Transverse colon (tissue), 4 donors: ENCODE results near the gene YIPF4.
A peak's percentile ranks its signal among the peaks of the same experiment; 100 is the strongest.

Experiments used
- CTCF ChIP-seq, 5 experiments: fragments of 200-600 bp in 3 of 5; fragments of 450-650 bp in 2 of 5; sonication (generic) in 3 of 5; IDR thresholded peaks; 1 replicate in 2 of 5; 2 replicates in 3 of 5; pipeline ENCODE4 v1.5.1; 2016 to 2017; ENCODE audit warnings: antibody characterized with exemption in 5 of 5, inconsistent platforms in 3 of 5, mild to moderate bottlenecking in 2 of 5, moderate library complexity in 1 of 5
- EP300 ChIP-seq: sonication (generic); formaldehyde crosslinking; IDR thresholded peaks from one replicate; pipeline ENCODE4 v1.6.1; 2017; ENCODE audit warnings: antibody characterized with exemption, low read depth
- POLR2A ChIP-seq: fragments of 450-650 bp; IDR thresholded peaks from one replicate; pipeline ENCODE4 v1.6.1; 2016; ENCODE audit warnings: antibody characterized with exemption, mild to moderate bottlenecking, moderate library complexity
- POLR2AphosphoS5 ChIP-seq, 3 donors: sonication (generic); formaldehyde crosslinking; IDR thresholded peaks; one replicate each; pipeline ENCODE4 v1.6.1; 2016; ENCODE audit warnings: antibody characterized with exemption in 3 of 3

- TF ChIP-seq CTCF (IDR thresholded peaks at IDR 0.05) (peak in 1 of 5 experiments; percentile 31), POLR2AphosphoS5 (IDR thresholded peaks at IDR 0.05) (peak; percentile 86 to 94 (median 93)), POLR2A (peak; percentile 89), EP300 (no peak)
These were observed 79.1 kb downstream of the YIPF4 start, which contains the start of gene BIRC6 for GRCh38 chr2:32356681-32357317.
